ENCODE measurements around the gene UPB1.

GRCh38 chr22:24548812-24549211 lies 53.7 kb downstream of the UPB1 start:
- TF ChIP-seq, protein P1, sequence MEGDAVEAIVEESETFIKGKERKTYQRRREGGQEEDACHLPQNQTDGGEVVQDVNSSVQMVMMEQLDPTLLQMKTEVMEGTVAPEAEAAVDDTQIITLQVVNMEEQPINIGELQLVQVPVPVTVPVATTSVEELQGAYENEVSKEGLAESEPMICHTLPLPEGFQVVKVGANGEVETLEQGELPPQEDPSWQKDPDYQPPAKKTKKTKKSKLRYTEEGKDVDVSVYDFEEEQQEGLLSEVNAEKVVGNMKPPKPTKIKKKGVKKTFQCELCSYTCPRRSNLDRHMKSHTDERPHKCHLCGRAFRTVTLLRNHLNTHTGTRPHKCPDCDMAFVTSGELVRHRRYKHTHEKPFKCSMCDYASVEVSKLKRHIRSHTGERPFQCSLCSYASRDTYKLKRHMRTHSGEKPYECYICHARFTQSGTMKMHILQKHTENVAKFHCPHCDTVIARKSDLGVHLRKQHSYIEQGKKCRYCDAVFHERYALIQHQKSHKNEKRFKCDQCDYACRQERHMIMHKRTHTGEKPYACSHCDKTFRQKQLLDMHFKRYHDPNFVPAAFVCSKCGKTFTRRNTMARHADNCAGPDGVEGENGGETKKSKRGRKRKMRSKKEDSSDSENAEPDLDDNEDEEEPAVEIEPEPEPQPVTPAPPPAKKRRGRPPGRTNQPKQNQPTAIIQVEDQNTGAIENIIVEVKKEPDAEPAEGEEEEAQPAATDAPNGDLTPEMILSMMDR (IDR thresholded peaks at IDR 0.05; ENCODE audit: poor library complexity), result no peak
- no peak for TF ChIP-seq EZH2phosphoT487 (IDR thresholded peaks at IDR 0.05; ENCODE audit: low read depth, severe bottlenecking, unreplicated experiment)
- TF ChIP-seq EZH2 (IDR thresholded peaks at IDR 0.05; ENCODE audit: borderline replicate concordance), result no peak

Data from hepatocyte (in vitro differentiated cells).